MCF 10A (cell line): ENCODE data around the gene TGFBR1. TPM values are rescaled to one million over a fixed set of nuclear protein-coding genes. Genes with fewer than 3 reads are reported as not detected.
"Not testable (repeated sequence)": the region's sequence is repeated elsewhere in the genome, so short reads cannot be mapped to it uniquely, and the experiment has no call there.

Experiments
- BruUV-seq: library from RNA; stranded (reverse); fragments of 400-500 nt; replicated peaks from 2 replicates; lab custom pipeline; 2021; lab: Mats Ljungman, UMichigan
- CTCF ChIA-PET: fragments of 300-600 bp; sonication (Branson Sonifier 250); formaldehyde crosslinking; extraction: SDS; loops from one replicate; lab custom pipeline; 2021; ENCODE audit warnings: antibody characterized with exemption, inconsistent platforms; lab: Yijun Ruan, JAX
- POLR2A ChIA-PET: fragments of 300-600, 350-650 bp; sonication (Branson Sonifier 250); formaldehyde crosslinking; extraction: SDS; loops from one replicate; lab custom pipeline; 2020; ENCODE audit warnings: antibody characterized with exemption, inconsistent platforms; lab: Yijun Ruan, JAX
- DNase-seq: peaks from one replicate; pipeline ENCODE4 v3.0.0-alpha.2; 2018; ENCODE audit not compliant: unreplicated experiment
- H3K27ac Mint-ChIP-seq: one replicate; pipeline ENCODE4 v1.8.0; 2022; ENCODE audit warnings: mild to moderate bottlenecking, low read depth, mixed read lengths; ENCODE audit not compliant: unreplicated experiment
- H3K27me3 Mint-ChIP-seq: one replicate; pipeline ENCODE4 v1.8.0; 2022; ENCODE audit warnings: mixed read lengths; ENCODE audit not compliant: insufficient read depth, unreplicated experiment
- H3K36me3 Mint-ChIP-seq: one replicate; pipeline ENCODE4 v1.8.0; 2022; ENCODE audit warnings: mild to moderate bottlenecking, moderate library complexity, mixed read lengths; ENCODE audit not compliant: insufficient read depth, unreplicated experiment
- H3K4me1 Mint-ChIP-seq: one replicate; pipeline ENCODE4 v1.8.0; 2022; ENCODE audit warnings: mixed read lengths; ENCODE audit not compliant: insufficient read depth, unreplicated experiment
- H3K4me3 Mint-ChIP-seq: one replicate; pipeline ENCODE4 v1.8.0; 2022; ENCODE audit warnings: mild to moderate bottlenecking, moderate library complexity, mixed read lengths; ENCODE audit not compliant: unreplicated experiment
- H3K9me3 Mint-ChIP-seq: one replicate; pipeline ENCODE4 v1.8.0; 2022; ENCODE audit warnings: mixed read lengths; ENCODE audit not compliant: unreplicated experiment
- intact Hi-C: fragments of 100-400 bp; cut with micrococcal nuclease; formaldehyde crosslinking; loops from 2 replicates; pipeline ENCODE4 v1.14.1; 2022
- total RNA-seq: library from RNA; stranded (reverse); gene quantifications from 2 replicates; pipeline ENCODE4 v1.2.3, GENCODE V29; 2022
- TF ChIP-seq, protein P1 (sequence below): fragments of 200-600 bp; IDR thresholded peaks from one replicate; pipeline ENCODE4 v1.8.0; 2022; ENCODE audit warnings: antibody characterized with exemption, mild to moderate bottlenecking; ENCODE audit not compliant: unreplicated experiment

Gene TGFBR1
- total RNA-seq, 1 experiment from 2014 or later = 27.6 TPM

DNA sequence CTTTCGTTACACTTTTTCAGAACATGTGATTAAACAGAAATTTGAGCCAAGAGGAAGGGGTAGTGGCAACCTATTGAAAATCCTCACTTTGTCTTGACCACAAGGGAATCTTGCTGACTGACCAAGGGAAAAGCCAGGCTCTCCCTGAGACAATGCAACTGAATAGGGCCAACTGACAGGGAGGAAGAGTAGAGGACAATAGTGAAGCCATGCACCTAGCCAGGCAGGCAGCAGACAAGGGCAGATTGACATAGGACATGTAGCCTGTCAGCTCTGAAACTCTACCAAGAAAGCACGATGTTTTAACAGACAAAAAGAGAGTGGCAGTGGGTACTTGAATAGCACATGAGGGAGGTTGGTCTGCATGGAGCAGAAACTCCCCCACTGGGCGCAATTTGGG lies 8.5 kb upstream of the TGFBR1 start:
- no peaks in the 10 kb centered on the region for H3K9me3 Mint-ChIP-seq
- intact Hi-C loops = no loop called here
- H3K36me3 Mint-ChIP-seq = no peaks in the 10 kb centered on the region
- no peaks in the 10 kb centered on the region for H3K27me3 Mint-ChIP-seq
- CTCF ChIA-PET = interaction anchor here (0.6 kb wide), 1 partner anchor 249 kb away, joined by 3 read pairs; no protein-coding TSS in a partner anchor
- no peaks in the 10 kb centered on the region for H3K4me1 Mint-ChIP-seq
- H3K4me3 Mint-ChIP-seq = no peak overlapping the region
- DNase-seq = no peak
- no peak overlapping the region for H3K27ac Mint-ChIP-seq
- BruUV-seq = no TSS peak
- TF ChIP-seq, protein P1, sequence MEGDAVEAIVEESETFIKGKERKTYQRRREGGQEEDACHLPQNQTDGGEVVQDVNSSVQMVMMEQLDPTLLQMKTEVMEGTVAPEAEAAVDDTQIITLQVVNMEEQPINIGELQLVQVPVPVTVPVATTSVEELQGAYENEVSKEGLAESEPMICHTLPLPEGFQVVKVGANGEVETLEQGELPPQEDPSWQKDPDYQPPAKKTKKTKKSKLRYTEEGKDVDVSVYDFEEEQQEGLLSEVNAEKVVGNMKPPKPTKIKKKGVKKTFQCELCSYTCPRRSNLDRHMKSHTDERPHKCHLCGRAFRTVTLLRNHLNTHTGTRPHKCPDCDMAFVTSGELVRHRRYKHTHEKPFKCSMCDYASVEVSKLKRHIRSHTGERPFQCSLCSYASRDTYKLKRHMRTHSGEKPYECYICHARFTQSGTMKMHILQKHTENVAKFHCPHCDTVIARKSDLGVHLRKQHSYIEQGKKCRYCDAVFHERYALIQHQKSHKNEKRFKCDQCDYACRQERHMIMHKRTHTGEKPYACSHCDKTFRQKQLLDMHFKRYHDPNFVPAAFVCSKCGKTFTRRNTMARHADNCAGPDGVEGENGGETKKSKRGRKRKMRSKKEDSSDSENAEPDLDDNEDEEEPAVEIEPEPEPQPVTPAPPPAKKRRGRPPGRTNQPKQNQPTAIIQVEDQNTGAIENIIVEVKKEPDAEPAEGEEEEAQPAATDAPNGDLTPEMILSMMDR = no peak
- POLR2A ChIA-PET = no interaction called here

DNA sequence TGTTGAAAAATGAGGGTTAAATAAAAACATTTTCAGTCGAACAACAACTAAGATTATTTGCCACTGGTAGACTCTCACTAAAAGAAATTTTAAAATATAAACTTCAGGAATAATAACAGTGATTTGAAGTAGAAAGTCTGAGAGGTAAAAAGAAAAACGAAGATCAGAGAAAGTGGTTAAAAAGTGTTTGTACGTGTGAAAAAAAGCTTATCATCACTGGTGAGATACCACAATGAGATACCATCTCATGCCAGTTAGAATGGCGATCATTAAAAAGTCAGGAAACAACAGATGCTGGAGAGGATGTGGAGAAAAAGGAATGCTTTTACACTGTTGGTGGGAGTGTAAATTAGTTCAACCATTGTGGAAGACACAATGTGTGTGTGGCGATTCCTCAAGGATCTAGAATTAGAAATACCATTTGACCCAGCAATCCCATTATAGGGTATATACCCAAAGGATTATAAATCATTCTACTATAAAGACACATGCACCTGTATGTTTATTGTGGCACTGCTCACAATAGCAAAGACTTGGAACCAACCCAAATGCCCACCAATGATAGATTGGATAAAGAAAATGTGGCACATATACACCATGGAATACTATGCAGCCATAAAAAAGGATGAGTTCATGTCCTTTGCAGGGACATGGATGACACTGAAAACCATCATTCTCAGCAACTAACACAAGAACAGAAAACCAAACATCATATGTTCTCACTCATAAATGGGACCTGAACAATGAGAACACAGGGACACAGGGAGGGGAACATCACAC lies 4.9 kb upstream of the TGFBR1 start:
- CTCF ChIA-PET, BruUV-seq: not testable (repeated sequence)
- H3K4me1 Mint-ChIP-seq = peaks cover 18% of the 10 kb centered on the region

DNA sequence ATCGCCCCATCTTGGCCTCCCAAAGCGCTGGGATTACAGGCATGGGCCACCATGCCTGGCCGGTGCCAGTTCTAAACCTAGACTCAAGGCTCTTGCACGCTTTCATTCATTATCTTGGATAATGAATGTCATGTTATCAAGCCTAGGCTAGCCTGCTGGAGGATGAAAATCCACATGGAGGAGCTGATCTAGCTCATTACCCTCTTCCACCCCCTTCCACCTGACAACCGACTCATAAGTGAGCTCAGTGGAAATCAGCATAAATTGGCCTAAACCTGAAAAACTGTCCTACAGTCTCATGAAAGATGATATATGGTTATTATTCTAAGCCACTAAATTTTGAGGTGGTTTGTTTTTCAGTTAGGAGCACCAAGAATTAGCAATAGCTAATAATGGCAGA lies 3.6 kb upstream of the TGFBR1 start:
- no peak overlapping the region for H3K27ac Mint-ChIP-seq
- ChIA-PET CTCF (interaction anchor here (0.8 to 1.1 kb wide), 2 partner anchors 10 to 103 kb away, joined by 3 to 6 read pairs; no protein-coding TSS in a partner anchor), POLR2A (interaction anchor here (0.7 kb wide), 1 partner anchor 16 kb away, joined by 3 read pairs; no protein-coding TSS in a partner anchor)
- H3K4me3 Mint-ChIP-seq = no peak overlapping the region
- H3K9me3 Mint-ChIP-seq = no peaks in the 10 kb centered on the region
- no peak for DNase-seq
- TF ChIP-seq, protein P1 = no peak
- H3K36me3 Mint-ChIP-seq = no peaks in the 10 kb centered on the region
- intact Hi-C loops = no loop called here
- peaks cover 23% of the 10 kb centered on the region for H3K4me1 Mint-ChIP-seq
- no peaks in the 10 kb centered on the region for H3K27me3 Mint-ChIP-seq
- BruUV-seq = no TSS peak

More for the DNA sequence above, 4.9 kb upstream of the TGFBR1 start:
- DNase-seq, H3K9me3 Mint-ChIP-seq, intact Hi-C loops, H3K27ac Mint-ChIP-seq, H3K4me3 Mint-ChIP-seq, POLR2A ChIA-PET, H3K36me3 Mint-ChIP-seq, H3K27me3 Mint-ChIP-seq: not testable (repeated sequence)

DNA sequence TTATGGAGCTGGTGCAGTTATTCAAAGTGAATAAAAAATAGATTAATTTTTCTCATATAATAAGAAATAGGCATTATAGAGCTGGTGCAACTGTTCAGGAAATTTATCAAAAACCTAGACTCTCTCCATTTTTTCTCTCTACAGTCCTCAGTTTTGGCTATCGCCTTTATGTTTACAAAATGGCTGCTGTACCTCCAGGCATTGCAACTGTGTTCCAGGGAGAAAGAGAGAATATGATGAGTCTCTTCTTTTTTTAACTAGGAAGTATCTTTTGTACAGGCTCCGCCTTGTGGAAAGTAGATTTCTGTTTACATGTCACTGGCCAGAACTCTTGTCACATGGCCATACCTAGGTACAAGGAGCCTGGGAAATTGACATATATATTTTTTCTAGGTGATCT lies 3.1 kb upstream of the TGFBR1 start:
- H3K36me3 Mint-ChIP-seq = no peaks in the 10 kb centered on the region
- DNase-seq = no peak
- ChIA-PET CTCF (interaction anchor here (0.6 to 1.1 kb wide), 3 partner anchors 10 to 103 kb away, joined by 3 to 6 read pairs (median 3); no protein-coding TSS in a partner anchor), POLR2A (interaction anchor here (0.7 kb wide), 1 partner anchor 17 kb away, joined by 3 read pairs; no protein-coding TSS in a partner anchor)
- H3K4me1 Mint-ChIP-seq = peaks cover 24% of the 10 kb centered on the region
- H3K9me3 Mint-ChIP-seq = no peaks in the 10 kb centered on the region
- no peaks in the 10 kb centered on the region for H3K27me3 Mint-ChIP-seq
- intact Hi-C loops = no loop called here
- no TSS peak for BruUV-seq
- TF ChIP-seq, protein P1 = no peak
- H3K27ac Mint-ChIP-seq = no peak overlapping the region
- H3K4me3 Mint-ChIP-seq = no peak overlapping the region
